Endothelial cell of umbilical vein (primary cell): ENCODE measurements around the gene RTKN2. TPM values are rescaled to one million over a fixed set of nuclear protein-coding genes. Genes with fewer than 3 reads are reported as not detected.
A peak's percentile ranks its signal among the peaks of the same experiment; 100 is the strongest.

Experiments
- BruUV-seq: library from RNA; stranded (reverse); fragments of 400-500 nt; replicated peaks from 2 replicates; lab custom pipeline; 2021; lab: Mats Ljungman, UMichigan
- CTCF ChIA-PET: fragments of 300-600, 350-600 bp; sonication (Branson Sonifier 250); formaldehyde crosslinking; loops from one replicate; lab custom pipeline; 2021; ENCODE audit warnings: antibody characterized with exemption, inconsistent platforms; lab: Charles Lee
- POLR2A ChIA-PET: fragments of 300-600, 350-600 bp; sonication (Branson Sonifier 250); formaldehyde crosslinking; loops from one replicate; lab custom pipeline; 2021; ENCODE audit warnings: antibody characterized with exemption, inconsistent platforms; lab: Charles Lee
- DNase-seq: peaks from one replicate; pipeline ENCODE4 v3.0.0-alpha.2; 2011; ENCODE audit warnings: low read depth, low spot score
- FAIRE-seq: peaks from 2 replicates; lab custom pipeline; 2011; peaks lifted over from hg19 to GRCh38; lab: Jason Lieb, UNC
- H2AFZ ChIP-seq: 2 replicates; pipeline ENCODE4 v1.6.0; 2012; ENCODE audit warnings: low read depth, low read length, control low read depth, inconsistent platforms
- H3K27ac ChIP-seq: 2 replicates; pipeline ENCODE4 v1.5.1; 2011; ENCODE audit warnings: low read depth, mild to moderate bottlenecking, control low read depth, low read length, moderate library complexity; ENCODE audit not compliant: insufficient read depth
- H3K27me3 ChIP-seq, 2 experiments: 2 replicates each; pipeline versions ENCODE4 v1.6.0 to v1.6.1; 2011; ENCODE audit warnings: low read length in 2 of 2, mixed read lengths in 1 of 2; ENCODE audit not compliant: control insufficient read depth in 2 of 2, insufficient read depth in 2 of 2
- H3K36me3 ChIP-seq, 2 experiments: 2 replicates in 1 of 2; 3 replicates in 1 of 2; pipeline ENCODE4 v1.5.1; 2011; ENCODE audit warnings: low read length in 2 of 2, mild to moderate bottlenecking in 1 of 2, moderate library complexity in 1 of 2; ENCODE audit not compliant: control insufficient read depth in 2 of 2, insufficient read depth in 2 of 2; ENCODE audit errors: extremely low read depth in 1 of 2
- H3K4me1 ChIP-seq: 3 replicates; pipeline ENCODE4 v1.5.1; 2011; ENCODE audit warnings: mild to moderate bottlenecking, low read length; ENCODE audit not compliant: control insufficient read depth, insufficient read depth; ENCODE audit errors: extremely low read depth
- H3K4me2 ChIP-seq: 2 replicates; pipeline ENCODE4 v1.6.1; 2011; ENCODE audit warnings: low read length, control low read depth, mixed read lengths; ENCODE audit not compliant: insufficient read depth
- H3K4me3 ChIP-seq, 3 experiments: fragments of 200-600 bp in 1 of 3; sonication (generic), shearing (Covaris generic) in 1 of 3; replicated peaks in 1 of 3; 2 replicates each; pipeline ENCODE4 v1.5.1; 2011 to 2016; ENCODE audit warnings: control low read depth in 3 of 3, low read length in 3 of 3, mild to moderate bottlenecking in 2 of 3, inconsistent platforms in 1 of 3, low read depth in 1 of 3, moderate library complexity in 1 of 3; ENCODE audit not compliant: insufficient read depth in 1 of 3
- H3K79me2 ChIP-seq: 2 replicates; pipeline ENCODE4 v1.6.0; 2012; ENCODE audit warnings: low read length, inconsistent platforms; ENCODE audit not compliant: control insufficient read depth, insufficient read depth
- H3K9ac ChIP-seq: replicated peaks from 2 replicates; pipeline ENCODE3; 2011; ENCODE audit warnings: low read length, control low read depth; ENCODE audit not compliant: insufficient read depth; ENCODE audit errors: extremely low read depth
- H3K9me1 ChIP-seq: replicated peaks from 3 replicates; pipeline ENCODE4 v1.6.0; 2011; ENCODE audit warnings: mild to moderate bottlenecking, low read length; ENCODE audit not compliant: control insufficient read depth, insufficient read depth; ENCODE audit errors: extremely low read depth
- H3K9me3 ChIP-seq: replicated peaks from 2 replicates; pipeline ENCODE4 v1.5.1; 2012; ENCODE audit warnings: low read length, inconsistent platforms; ENCODE audit not compliant: control insufficient read depth, insufficient read depth
- H4K20me1 ChIP-seq: replicated peaks from 2 replicates; pipeline ENCODE3; 2011; ENCODE audit warnings: mild to moderate bottlenecking, low read length; ENCODE audit not compliant: control insufficient read depth, insufficient read depth; ENCODE audit errors: extremely low read depth
- EZH2 ChIP-seq: IDR thresholded peaks from 2 replicates; pipeline ENCODE4 v1.6.1; 2012; ENCODE audit warnings: borderline replicate concordance, low read depth, mild to moderate bottlenecking, moderate library complexity, low read length, inconsistent platforms; ENCODE audit not compliant: severe bottlenecking
- FOS ChIP-seq: IDR thresholded peaks from 2 replicates; pipeline ENCODE4 v1.6.1; 2011; ENCODE audit warnings: mild to moderate bottlenecking, low read length, moderate library complexity, borderline replicate concordance; ENCODE audit not compliant: insufficient read depth
- GATA2 ChIP-seq: IDR thresholded peaks from 2 replicates; pipeline ENCODE4 v1.7.0; 2011; ENCODE audit warnings: low read depth, mild to moderate bottlenecking, moderate library complexity, mixed read lengths, low read length; ENCODE audit not compliant: insufficient read length, insufficient read depth
- JUN ChIP-seq: IDR thresholded peaks from 2 replicates; pipeline ENCODE4 v1.6.1; 2011; ENCODE audit warnings: borderline replicate concordance, low read depth; ENCODE audit not compliant: insufficient read length, insufficient read depth
- MYC ChIP-seq: IDR thresholded peaks from one replicate; pipeline ENCODE4 v1.6.1; 2011; ENCODE audit warnings: mild to moderate bottlenecking, low read depth, low read length
- POLR2A ChIP-seq: IDR thresholded peaks from 2 replicates; pipeline ENCODE4 v1.6.1; 2012; ENCODE audit warnings: low read depth, mild to moderate bottlenecking, control low read depth, low read length
- POLR2AphosphoS5 ChIP-seq: IDR thresholded peaks from 2 replicates; pipeline ENCODE4 v1.6.1; 2012; ENCODE audit warnings: low read depth, mild to moderate bottlenecking, control low read depth, low read length, moderate library complexity; ENCODE audit not compliant: insufficient read depth
- dilution Hi-C: fragments of 300-500 bp; cut with MboI; formaldehyde crosslinking; loops from one replicate; pipeline ENCODE4 v1.15.0; 2019; ENCODE audit warnings: low sequenced_read_pairs; ENCODE audit not compliant: extremely low pct_ligation_motif_present
- intact Hi-C: fragments of 100-400 bp; cut with micrococcal nuclease; formaldehyde crosslinking; loops from one replicate; pipeline ENCODE4 v1.10.0; 2022
- polyA plus RNA-seq, 4 experiments: library from polyadenylated mRNA; depleted of rRNA in 3 of 4; stranded (reverse) in 3 of 4; unstranded in 1 of 4; fragments of >200 nt; gene quantifications; 2 replicates each; pipeline versions ENCODE4 v1.2.1 to v1.2.3, GENCODE V29; 2011 to 2012; ENCODE audit warnings: missing spikeins in 1 of 4
- total RNA-seq: library from RNA; stranded (reverse); gene quantifications from 2 replicates; pipeline ENCODE4 v1.2.3, GENCODE V29; 2021
- TF ChIP-seq, protein P1 (sequence below): IDR thresholded peaks from 2 replicates; pipeline ENCODE4 v1.6.1; 2011; ENCODE audit not compliant: insufficient read depth, insufficient read length
- TF ChIP-seq, protein P2 (sequence below), 2 donors: IDR thresholded peaks; 1 replicate in 1 of 2; 2 replicates in 1 of 2; pipeline ENCODE4 v1.5.1; 2011; ENCODE audit warnings: low read length in 2 of 2, mild to moderate bottlenecking in 2 of 2, moderate library complexity in 2 of 2, control low read depth in 1 of 2, inconsistent platforms in 1 of 2, low read depth in 1 of 2; ENCODE audit not compliant: insufficient read depth in 1 of 2; ENCODE audit errors: extremely low read depth in 1 of 2

The RTKN2 gene
- total and polyA plus RNA-seq, 2 donors (not counting 3 experiments of a cell fraction or from before 2014, with no cell fraction given): 0.65 to 4.8 TPM

DNA sequence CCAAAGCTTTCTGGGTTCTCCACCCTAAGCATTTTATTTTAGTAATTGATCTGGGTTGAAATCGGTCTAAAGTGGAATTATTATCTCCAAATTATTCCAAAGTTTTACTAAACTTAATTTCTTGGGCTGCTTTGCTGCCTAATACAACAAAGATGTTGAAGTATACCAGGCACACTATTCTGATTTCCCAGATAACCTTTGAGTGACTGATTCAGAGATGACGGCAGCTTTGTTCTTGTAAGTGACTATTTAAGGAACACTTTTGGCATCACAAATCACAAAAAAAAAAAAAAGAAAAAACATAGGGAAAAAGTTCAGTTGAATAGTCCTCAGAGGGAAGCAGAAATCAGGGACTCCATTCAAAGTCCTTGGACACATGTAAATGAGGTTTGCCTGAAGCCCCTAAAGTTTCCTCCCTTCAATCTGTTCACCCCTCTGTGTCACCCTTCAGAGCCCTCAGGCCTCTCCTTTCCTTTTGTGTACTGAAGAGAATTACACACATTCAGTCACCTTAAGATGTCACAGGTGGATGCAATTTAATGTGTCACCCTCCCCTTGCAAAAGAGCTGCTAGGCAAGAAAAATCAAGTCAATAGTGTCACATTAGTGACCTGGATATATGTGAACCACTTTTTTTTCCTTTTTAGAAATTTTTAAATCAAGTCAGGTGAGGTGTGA lies 81.5 kb downstream of the RTKN2 start:
- H2AFZ ChIP-seq: no peak overlapping the region
- H3K27ac ChIP-seq: no peak overlapping the region
- TF ChIP-seq, protein P1, sequence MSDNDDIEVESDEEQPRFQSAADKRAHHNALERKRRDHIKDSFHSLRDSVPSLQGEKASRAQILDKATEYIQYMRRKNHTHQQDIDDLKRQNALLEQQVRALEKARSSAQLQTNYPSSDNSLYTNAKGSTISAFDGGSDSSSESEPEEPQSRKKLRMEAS: no peak
- no peak for TF ChIP-seq MYC
- TF ChIP-seq JUN: no peak
- TF ChIP-seq, protein P2, sequence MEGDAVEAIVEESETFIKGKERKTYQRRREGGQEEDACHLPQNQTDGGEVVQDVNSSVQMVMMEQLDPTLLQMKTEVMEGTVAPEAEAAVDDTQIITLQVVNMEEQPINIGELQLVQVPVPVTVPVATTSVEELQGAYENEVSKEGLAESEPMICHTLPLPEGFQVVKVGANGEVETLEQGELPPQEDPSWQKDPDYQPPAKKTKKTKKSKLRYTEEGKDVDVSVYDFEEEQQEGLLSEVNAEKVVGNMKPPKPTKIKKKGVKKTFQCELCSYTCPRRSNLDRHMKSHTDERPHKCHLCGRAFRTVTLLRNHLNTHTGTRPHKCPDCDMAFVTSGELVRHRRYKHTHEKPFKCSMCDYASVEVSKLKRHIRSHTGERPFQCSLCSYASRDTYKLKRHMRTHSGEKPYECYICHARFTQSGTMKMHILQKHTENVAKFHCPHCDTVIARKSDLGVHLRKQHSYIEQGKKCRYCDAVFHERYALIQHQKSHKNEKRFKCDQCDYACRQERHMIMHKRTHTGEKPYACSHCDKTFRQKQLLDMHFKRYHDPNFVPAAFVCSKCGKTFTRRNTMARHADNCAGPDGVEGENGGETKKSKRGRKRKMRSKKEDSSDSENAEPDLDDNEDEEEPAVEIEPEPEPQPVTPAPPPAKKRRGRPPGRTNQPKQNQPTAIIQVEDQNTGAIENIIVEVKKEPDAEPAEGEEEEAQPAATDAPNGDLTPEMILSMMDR (IDR thresholded peaks at IDR 0.05; ENCODE audit: extremely low read depth in 1 of 2, insufficient read depth in 1 of 2, low read depth in 1 of 2, low read length in 2 of 2): no peak
- no peak for TF ChIP-seq EZH2
- no peak for TF ChIP-seq POLR2AphosphoS5
- TF ChIP-seq GATA2: no peak
- no peak for TF ChIP-seq FOS
- TF ChIP-seq POLR2A: no peak
- no TSS peak for BruUV-seq
- no peaks in the 10 kb centered on the region for H3K36me3 ChIP-seq
- no peak overlapping the region for H3K9ac ChIP-seq
- intact Hi-C loops (no loop called here), dilution Hi-C loops (no loop called here)
- no peaks in the 10 kb centered on the region for H3K4me1 ChIP-seq
- CTCF ChIA-PET: no interaction called here
- no peak overlapping the region for H3K4me2 ChIP-seq
- H4K20me1 ChIP-seq: no peaks in the 10 kb centered on the region
- POLR2A ChIA-PET: no interaction called here
- no peaks in the 10 kb centered on the region for H3K27me3 ChIP-seq
- no peaks in the 10 kb centered on the region for H3K9me3 ChIP-seq
- H3K4me3 ChIP-seq: no peak overlapping the region
- peaks cover under 1% of the 10 kb centered on the region for H3K9me1 ChIP-seq
- DNase-seq: no peak
- no peaks in the 10 kb centered on the region for H3K79me2 ChIP-seq
- peak; percentile 38 for FAIRE-seq
